HUES48 (cell line): ENCODE measurements around the gene NECAB3.
"Not testable (repeated sequence)": the region's sequence is repeated elsewhere in the genome, so short reads cannot be mapped to it uniquely, and the experiment has no call there.

Source experiments
- H3K27ac ChIP-seq: one replicate; pipeline ENCODE4 v1.7.0; 2013; ENCODE audit warnings: low read depth, low read length, inconsistent platforms
- H3K27me3 ChIP-seq: 2 replicates; pipeline ENCODE4 v1.6.1; 2013; ENCODE audit warnings: mild to moderate bottlenecking, low read length; ENCODE audit not compliant: control insufficient read depth, insufficient read depth
- H3K36me3 ChIP-seq: 2 replicates; pipeline ENCODE4 v1.6.1; 2013; ENCODE audit warnings: low read length; ENCODE audit not compliant: control insufficient read depth, insufficient read depth
- H3K4me1 ChIP-seq: 2 replicates; pipeline ENCODE4 v1.6.1; 2013; ENCODE audit warnings: mild to moderate bottlenecking, low read length; ENCODE audit not compliant: control insufficient read depth, insufficient read depth
- H3K4me3 ChIP-seq: 2 replicates; pipeline ENCODE4 v1.5.1; 2013; ENCODE audit warnings: mild to moderate bottlenecking, low read depth, low read length
- H3K9ac ChIP-seq: 2 replicates; pipeline ENCODE4 v1.6.1; 2013; ENCODE audit warnings: mild to moderate bottlenecking, low read depth, low read length, moderate library complexity
- H3K9me3 ChIP-seq: 2 replicates; pipeline ENCODE4 v1.6.1; 2013; ENCODE audit warnings: low read length; ENCODE audit not compliant: control insufficient read depth, insufficient read depth

NECAB3 gene

GRCh38 chr20:33653218-33653899, 20.9 kb downstream of the NECAB3 start:
- Histone ChIP-seq H3K4me1 (peaks cover 3% of the 10 kb centered on the region; the same call in 1 of the 2 replicates), H3K27ac (no peak overlapping the region), H3K4me3 (no peak overlapping the region), H3K36me3 (peaks cover 13% of the 10 kb centered on the region; the same call in 1 of the 2 replicates), H3K9me3 (no peaks in the 10 kb centered on the region), H3K27me3 (no peaks in the 10 kb centered on the region), H3K9ac (no peak overlapping the region)

GRCh38 chr20:33651562-33652048, 22.6 kb downstream of the NECAB3 start:
- peaks cover 3% of the 10 kb centered on the region; the same call in 1 of the 2 replicates for H3K4me1 ChIP-seq

GRCh38 chr20:33650753-33651561, 23.3 kb downstream of the NECAB3 start:
- Histone ChIP-seq H3K9ac (no peak overlapping the region), H3K27me3 (no peaks in the 10 kb centered on the region), H3K27ac (no peak overlapping the region), H3K4me3 (no peak overlapping the region), H3K36me3 (no peaks in the 10 kb centered on the region), H3K4me1 (peaks cover 3% of the 10 kb centered on the region; the same call in 1 of the 2 replicates), H3K9me3 (no peaks in the 10 kb centered on the region)

More at GRCh38 chr20:33651562-33652048, 22.6 kb downstream of the NECAB3 start:
- Histone ChIP-seq H3K9me3 (no peaks in the 10 kb centered on the region), H3K9ac (no peak overlapping the region), H3K27me3 (no peaks in the 10 kb centered on the region), H3K27ac (no peak overlapping the region), H3K4me3 (no peak overlapping the region), H3K36me3 (no peaks in the 10 kb centered on the region)

GRCh38 chr20:33650111-33650752, 24.0 kb downstream of the NECAB3 start:
- Histone ChIP-seq H3K27me3 (no peaks in the 10 kb centered on the region), H3K4me1 (peaks cover 3% of the 10 kb centered on the region; the same call in 1 of the 2 replicates), H3K27ac (no peak overlapping the region)

GRCh38 chr20:33649201-33649681, 25.0 kb downstream of the NECAB3 start:
- Histone ChIP-seq H3K9ac (no peak overlapping the region), H3K9me3 (no peaks in the 10 kb centered on the region), H3K4me3 (no peak overlapping the region), H3K4me1 (peaks cover 3% of the 10 kb centered on the region; the same call in 1 of the 2 replicates), H3K36me3 (peaks cover 15% of the 10 kb centered on the region), H3K27ac (no peak overlapping the region), H3K27me3 (no peaks in the 10 kb centered on the region)

More at GRCh38 chr20:33650111-33650752, 24.0 kb downstream of the NECAB3 start:
- Histone ChIP-seq H3K9ac (no peak overlapping the region; the same call in 1 of the 2 replicates), H3K36me3 (peaks cover 6% of the 10 kb centered on the region), H3K4me3 (no peak overlapping the region), H3K9me3 (no peaks in the 10 kb centered on the region)

- Histone ChIP-seq H3K9ac (no peak overlapping the region), H3K27me3 (no peaks in the 10 kb centered on the region), H3K9me3 (no peaks in the 10 kb centered on the region), H3K4me1 (peaks cover 3% of the 10 kb centered on the region; the same call in 1 of the 2 replicates), H3K27ac (no peak overlapping the region), H3K36me3 (peaks cover 20% of the 10 kb centered on the region), H3K4me3 (no peak overlapping the region)
Measured at GRCh38 chr20:33648396-33649004, 25.7 kb downstream of the NECAB3 start.

GRCh38 chr20:33647603-33648395, 26.4 kb downstream of the NECAB3 start:
- no peaks in the 10 kb centered on the region for H3K27me3 ChIP-seq
- H3K27ac ChIP-seq = no peak overlapping the region
- no peaks in the 10 kb centered on the region for H3K9me3 ChIP-seq
- no peaks in the 10 kb centered on the region; the same call in 1 of the 2 replicates for H3K4me1 ChIP-seq
- no peak overlapping the region for H3K4me3 ChIP-seq
- H3K9ac ChIP-seq = no peak overlapping the region
- peaks cover 20% of the 10 kb centered on the region for H3K36me3 ChIP-seq

GRCh38 chr20:33646959-33647602, 27.1 kb downstream of the NECAB3 start:
- H3K36me3 ChIP-seq = peaks cover 20% of the 10 kb centered on the region

GRCh38 chr20:33646191-33646590, 28.0 kb downstream of the NECAB3 start:
- Histone ChIP-seq H3K4me1 (no peaks in the 10 kb centered on the region; the same call in 1 of the 2 replicates), H3K27me3 (no peaks in the 10 kb centered on the region), H3K9me3 (no peaks in the 10 kb centered on the region), H3K4me3 (no peak overlapping the region), H3K36me3 (peaks cover 27% of the 10 kb centered on the region), H3K9ac (no peak overlapping the region), H3K27ac (no peak overlapping the region)

More at GRCh38 chr20:33646959-33647602, 27.1 kb downstream of the NECAB3 start:
- H3K27me3 ChIP-seq, H3K9me3 ChIP-seq, H3K4me1 ChIP-seq, H3K9ac ChIP-seq, H3K4me3 ChIP-seq, H3K27ac ChIP-seq: not testable (repeated sequence)
